HG03066 (cell line): ENCODE measurements around the gene ZSCAN12.

Experiments used
- ATAC-seq: cut with Tn5 transposase; IDR thresholded peaks from one replicate; pipeline ENCODE4 v1.9.1; 2021; ENCODE audit warnings: low read depth; ENCODE audit not compliant: unreplicated experiment

Gene ZSCAN12

GRCh38 chr6:28354688-28355554, 44.6 kb downstream of the ZSCAN12 start:
- no peak for ATAC-seq

GRCh38 chr6:28353981-28354676, 45.4 kb downstream of the ZSCAN12 start:
- no peak for ATAC-seq

- ATAC-seq: no peak
Measured at GRCh38 chr6:28353356-28353755, 46.2 kb downstream of the ZSCAN12 start.

GRCh38 chr6:28351493-28351925, 48.0 kb downstream of the ZSCAN12 start:
- ATAC-seq: no peak

GRCh38 chr6:28351087-28351486, 48.5 kb downstream of the ZSCAN12 start:
- no peak for ATAC-seq

- peak; percentile 99 for ATAC-seq
Measured at GRCh38 chr6:28349892-28350737, 49.4 kb downstream of the ZSCAN12 start, which contains the start of gene ZKSCAN3. Gene ZKSCAN3 (plus strand): TSS chr6:28349947. CDS start chr6:28359587, 9,640 bp downstream.

- peak; percentile 15 for ATAC-seq
Measured at GRCh38 chr6:28349344-28349891, 50.1 kb downstream of the ZSCAN12 start.

GRCh38 chr6:28347119-28347518, 52.4 kb downstream of the ZSCAN12 start:
- no peak for ATAC-seq

GRCh38 chr6:28345201-28345600, 54.3 kb downstream of the ZSCAN12 start:
- ATAC-seq: no peak

- ATAC-seq: no peak
Measured at GRCh38 chr6:28343898-28344677, 55.5 kb downstream of the ZSCAN12 start.

- ATAC-seq: no peak
Measured at GRCh38 chr6:28340310-28341095, 59.0 kb downstream of the ZSCAN12 start.

GRCh38 chr6:28337121-28337520, 62.4 kb downstream of the ZSCAN12 start:
- no peak for ATAC-seq

- no peak for ATAC-seq
Measured at GRCh38 chr6:28336284-28337120, 63.0 kb downstream of the ZSCAN12 start.

GRCh38 chr6:28335564-28336283, 63.8 kb downstream of the ZSCAN12 start, which contains the start of gene ZSCAN31:
Gene ZSCAN31 (minus strand): TSS chr6:28336148. CDS start chr6:28329683, 6,465 bp downstream.
- ATAC-seq: peak; percentile 81

- no peak for ATAC-seq
Measured at GRCh38 chr6:28335040-28335563, 64.4 kb downstream of the ZSCAN12 start.

GRCh38 chr6:28334286-28335039, 65.1 kb downstream of the ZSCAN12 start:
- no peak for ATAC-seq
